Measurements from ENCODE around the gene SNRPF. TPM values are rescaled to one million over a fixed set of nuclear protein-coding genes. Genes with fewer than 3 reads are reported as not detected.
"Not testable (repeated sequence)": the region's sequence is repeated elsewhere in the genome, so short reads cannot be mapped to it uniquely, and the experiment has no call there.

The SNRPF gene
- 28.3 TPM for total RNA-seq (ENCODE audit: unreplicated experiment)
- long read RNA-seq, transcript SNRPF-201 (4 exons, 1,389 nt) = major isoform, 61 of 62 reads
- long read RNA-seq, partial matches to known transcripts = 0 of 62 reads
- long read RNA-seq, other reads (novel, unspliced or antisense) = 1 of 62 reads

- Mint-ChIP-seq H3K27ac (ENCODE audit: unreplicated experiment) (peak within 1 kb of the TSS; percentile 19), H3K36me3 (ENCODE audit: low read depth, unreplicated experiment) (peaks cover 12% of the 10 kb centered on the region)
Measured at GRCh38 chr12:95858451-95859343, at the start of gene SNRPF. TSS of gene SNRPF (plus strand) at chr12:95858952. CDS start at chr12:95859074, 122 bp downstream.

DNA sequence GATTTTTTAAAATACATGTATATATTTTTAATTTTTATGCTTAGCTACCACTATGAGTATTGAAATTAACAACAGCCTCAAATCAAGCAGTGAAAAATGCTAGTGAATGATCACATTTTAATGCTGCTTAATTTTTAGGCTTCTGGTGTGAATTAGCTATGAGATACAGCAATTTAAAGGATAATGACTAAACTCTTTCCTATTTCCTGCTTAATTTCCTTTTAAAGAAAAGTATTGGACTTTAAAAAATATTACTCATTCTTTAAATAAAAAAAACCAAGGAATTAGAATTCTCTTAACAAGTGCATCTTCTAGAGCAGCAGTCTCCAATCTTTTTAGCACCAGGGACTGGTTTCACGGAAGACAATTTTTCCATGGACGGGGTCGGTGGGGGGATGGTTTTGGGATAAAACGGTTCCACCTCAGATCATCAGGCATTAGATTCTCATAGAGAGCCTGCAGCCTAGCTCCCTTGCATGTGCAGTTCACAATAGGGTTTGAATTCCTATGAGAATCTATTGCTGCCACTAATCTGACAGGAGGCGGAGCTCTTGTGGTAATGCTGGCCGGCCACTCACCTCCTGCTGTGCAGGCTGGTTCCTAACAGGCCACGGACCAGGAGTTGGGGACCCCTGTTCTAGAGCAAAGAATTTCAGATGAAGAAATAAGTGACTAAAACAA is 49.6 kb upstream of the SNRPF start:
- no peak for DNase-seq (ENCODE audit: low spot score)
- H3K27ac Mint-ChIP-seq (ENCODE audit: unreplicated experiment) = no peak overlapping the region
- no peak overlapping the region for H3K4me3 Mint-ChIP-seq (ENCODE audit: unreplicated experiment)
- no peak for TF ChIP-seq CTCF (IDR thresholded peaks at IDR 0.05; ENCODE audit: unreplicated experiment)
- H3K36me3 Mint-ChIP-seq (ENCODE audit: low read depth, unreplicated experiment) = no peaks in the 10 kb centered on the region
- H3K9me3 Mint-ChIP-seq (ENCODE audit: unreplicated experiment) = no peaks in the 10 kb centered on the region
- H3K4me1 Mint-ChIP-seq (ENCODE audit: unreplicated experiment) = no peaks in the 10 kb centered on the region
- no peaks in the 10 kb centered on the region for H3K27me3 Mint-ChIP-seq (ENCODE audit: unreplicated experiment)

More at GRCh38 chr12:95858451-95859343, at the start of gene SNRPF:
- DNase-seq (ENCODE audit: low spot score) = peak; percentile 94
- peaks cover 4% of the 10 kb centered on the region for H3K27me3 Mint-ChIP-seq (ENCODE audit: unreplicated experiment)
- H3K4me1 Mint-ChIP-seq (ENCODE audit: unreplicated experiment) = peaks cover 15% of the 10 kb centered on the region
- H3K4me3 Mint-ChIP-seq (ENCODE audit: unreplicated experiment) = no peak within 1 kb of the TSS
- H3K9me3 Mint-ChIP-seq (ENCODE audit: unreplicated experiment) = no peaks in the 10 kb centered on the region
- TF ChIP-seq CTCF (IDR thresholded peaks at IDR 0.05; ENCODE audit: unreplicated experiment) = no peak

DNA sequence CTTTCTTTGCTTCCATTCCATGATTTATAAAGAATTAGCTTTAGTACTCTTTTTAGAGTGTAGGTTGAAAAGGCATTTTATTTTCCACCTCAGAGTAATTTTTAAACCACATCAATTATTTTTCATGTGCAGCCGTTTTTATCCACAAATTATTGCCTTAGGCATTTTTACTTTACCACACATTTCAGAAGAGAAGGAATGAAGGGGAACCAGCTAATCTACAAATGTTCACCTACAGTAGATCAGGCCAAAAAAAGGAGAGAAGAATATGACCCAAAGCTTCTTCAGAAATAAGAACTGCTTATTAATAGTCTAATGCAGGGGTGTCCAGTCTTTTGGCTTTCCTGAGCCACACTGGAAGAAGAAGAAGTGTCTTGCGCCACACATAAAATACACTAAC is 48.3 kb upstream of the SNRPF start:
- TF ChIP-seq CTCF (IDR thresholded peaks at IDR 0.05; ENCODE audit: unreplicated experiment) = no peak
- Mint-ChIP-seq H3K9me3 (ENCODE audit: unreplicated experiment) (no peaks in the 10 kb centered on the region), H3K36me3 (ENCODE audit: low read depth, unreplicated experiment) (no peaks in the 10 kb centered on the region), H3K27ac (ENCODE audit: unreplicated experiment) (no peak overlapping the region), H3K27me3 (ENCODE audit: unreplicated experiment) (no peaks in the 10 kb centered on the region), H3K4me1 (ENCODE audit: unreplicated experiment) (no peaks in the 10 kb centered on the region), H3K4me3 (ENCODE audit: unreplicated experiment) (no peak overlapping the region)
- DNase-seq (ENCODE audit: low spot score) = no peak

- not testable (repeated sequence) for H3K27me3 Mint-ChIP-seq (ENCODE audit: unreplicated experiment); H3K27ac Mint-ChIP-seq (ENCODE audit: unreplicated experiment); DNase-seq (ENCODE audit: low spot score); H3K4me1 Mint-ChIP-seq (ENCODE audit: unreplicated experiment); H3K4me3 Mint-ChIP-seq (ENCODE audit: unreplicated experiment); H3K9me3 Mint-ChIP-seq (ENCODE audit: unreplicated experiment); H3K36me3 Mint-ChIP-seq (ENCODE audit: low read depth, unreplicated experiment)
Measured at GRCh38 chr12:95812155-95812554, 46.6 kb upstream of the SNRPF start.

DNA sequence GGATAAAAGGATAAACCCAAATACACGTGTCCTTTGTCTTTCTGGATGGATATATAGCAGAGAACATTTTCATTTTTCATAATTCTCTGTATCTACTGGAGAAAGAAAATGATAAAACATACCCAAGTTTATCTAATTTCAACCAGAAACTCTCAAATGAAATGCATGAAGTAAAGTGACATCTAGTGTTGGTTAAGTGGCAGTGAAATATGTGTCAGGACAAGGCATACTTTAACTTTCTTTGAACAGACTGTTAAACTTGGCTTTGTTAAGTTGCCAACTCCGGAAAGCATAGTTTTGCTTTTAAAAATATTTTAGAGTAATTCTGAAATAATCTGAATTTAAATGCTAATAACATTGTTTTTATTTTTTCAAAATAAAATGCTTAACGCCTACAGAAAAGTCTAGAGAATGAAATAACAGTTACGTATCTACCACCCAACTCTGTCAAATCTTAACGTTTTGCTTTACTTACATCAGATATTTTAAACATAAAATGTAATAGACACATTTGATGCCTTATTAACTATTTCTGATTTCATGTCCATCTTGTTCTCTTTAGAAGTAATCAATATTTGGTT is 43.0 kb upstream of the SNRPF start:
- TF ChIP-seq CTCF (IDR thresholded peaks at IDR 0.05; ENCODE audit: unreplicated experiment) = peak; percentile 60
- H3K4me1 Mint-ChIP-seq (ENCODE audit: unreplicated experiment) = no peaks in the 10 kb centered on the region
- DNase-seq (ENCODE audit: low spot score) = no peak
- no peak overlapping the region for H3K4me3 Mint-ChIP-seq (ENCODE audit: unreplicated experiment)
- H3K36me3 Mint-ChIP-seq (ENCODE audit: low read depth, unreplicated experiment) = no peaks in the 10 kb centered on the region
- no peaks in the 10 kb centered on the region for H3K9me3 Mint-ChIP-seq (ENCODE audit: unreplicated experiment)
- H3K27ac Mint-ChIP-seq (ENCODE audit: unreplicated experiment) = no peak overlapping the region
- H3K27me3 Mint-ChIP-seq (ENCODE audit: unreplicated experiment) = no peaks in the 10 kb centered on the region
